ENCODE data around the gene CKAP2. TPM values are rescaled to one million over a fixed set of nuclear protein-coding genes. Genes with fewer than 3 reads are reported as not detected.
A peak's percentile ranks its signal among the peaks of the same experiment; 100 is the strongest.
"Not testable (repeated sequence)": the region's sequence is repeated elsewhere in the genome, so short reads cannot be mapped to it uniquely, and the experiment has no call there.

Gene CKAP2
- total RNA-seq: 27.4 and 45.2 TPM in 2 replicates

GRCh38 chr13:52454820-52455676 lies at the start of gene CKAP2:
CKAP2 (plus strand) TSS chr13:52455478; CDS start chr13:52455557, 79 bp downstream.
- peak; percentile 78 for DNase-seq (ENCODE audit: low read depth, low spot score)

GRCh38 chr13:52405767-52406494 lies 49.3 kb upstream of the CKAP2 start, which contains the start of gene THSD1:
THSD1 (minus strand) TSS chr13:52406172; CDS start chr13:52402600, 3,572 bp downstream.
- DNase-seq (ENCODE audit: low read depth, low spot score): no peak

- no peak for DNase-seq (ENCODE audit: low read depth, low spot score)
These were observed 48.6 kb upstream of the CKAP2 start for GRCh38 chr13:52406629-52407028.

GRCh38 chr13:52407436-52407835 lies 47.8 kb upstream of the CKAP2 start:
- DNase-seq (ENCODE audit: low read depth, low spot score): not testable (repeated sequence)

GRCh38 chr13:52408071-52408658 lies 47.1 kb upstream of the CKAP2 start:
- not testable (repeated sequence) for DNase-seq (ENCODE audit: low read depth, low spot score)

GRCh38 chr13:52411629-52412028 lies 43.6 kb upstream of the CKAP2 start:
- no peak for DNase-seq (ENCODE audit: low read depth, low spot score)

- DNase-seq (ENCODE audit: low read depth, low spot score): no peak
These were observed 43.1 kb upstream of the CKAP2 start for GRCh38 chr13:52412128-52412527.

- no peak for DNase-seq (ENCODE audit: low read depth, low spot score)
These were observed 41.2 kb upstream of the CKAP2 start for GRCh38 chr13:52414051-52414450.

- no peak for DNase-seq (ENCODE audit: low read depth, low spot score)
These were observed 40.3 kb upstream of the CKAP2 start for GRCh38 chr13:52414963-52415362.

- DNase-seq (ENCODE audit: low read depth, low spot score): no peak
These were observed 36.2 kb upstream of the CKAP2 start for GRCh38 chr13:52419080-52419479.

- no peak for DNase-seq (ENCODE audit: low read depth, low spot score)
These were observed 34.1 kb upstream of the CKAP2 start for GRCh38 chr13:52421216-52421615.

- peak; percentile 95 for DNase-seq (ENCODE audit: low read depth, low spot score)
These were observed 27.0 kb upstream of the CKAP2 start for GRCh38 chr13:52428295-52428694.

- DNase-seq (ENCODE audit: low read depth, low spot score): no peak
These were observed 22.8 kb upstream of the CKAP2 start for GRCh38 chr13:52432456-52432855.

GRCh38 chr13:52446265-52446664 lies 9.0 kb upstream of the CKAP2 start:
- DNase-seq (ENCODE audit: low read depth, low spot score): no peak

GRCh38 chr13:52447354-52447753 lies 7.9 kb upstream of the CKAP2 start:
- no peak for DNase-seq (ENCODE audit: low read depth, low spot score)

- no peak for DNase-seq (ENCODE audit: low read depth, low spot score)
These were observed 7.3 kb upstream of the CKAP2 start for GRCh38 chr13:52447815-52448552.

GRCh38 chr13:52449331-52450011 lies 5.8 kb upstream of the CKAP2 start:
- no peak for DNase-seq (ENCODE audit: low read depth, low spot score)

GRCh38 chr13:52450012-52450792 lies 5.1 kb upstream of the CKAP2 start, which contains the start of gene VPS36:
VPS36 (minus strand) TSS chr13:52450634; CDS start chr13:52450594, 40 bp downstream.
- DNase-seq (ENCODE audit: low read depth, low spot score): peak; percentile 72

GRCh38 chr13:52450793-52451116 lies 4.5 kb upstream of the CKAP2 start:
- DNase-seq (ENCODE audit: low read depth, low spot score): no peak

Measured in pulmonary artery endothelial cell (primary cell).